Measurements from ENCODE around the gene HMX2.

- TF ChIP-seq POLR2AphosphoS5 (IDR thresholded peaks at IDR 0.05) (no peak), POLR2A (IDR thresholded peaks at IDR 0.05) (no peak)
- TF ChIP-seq, protein P1, sequence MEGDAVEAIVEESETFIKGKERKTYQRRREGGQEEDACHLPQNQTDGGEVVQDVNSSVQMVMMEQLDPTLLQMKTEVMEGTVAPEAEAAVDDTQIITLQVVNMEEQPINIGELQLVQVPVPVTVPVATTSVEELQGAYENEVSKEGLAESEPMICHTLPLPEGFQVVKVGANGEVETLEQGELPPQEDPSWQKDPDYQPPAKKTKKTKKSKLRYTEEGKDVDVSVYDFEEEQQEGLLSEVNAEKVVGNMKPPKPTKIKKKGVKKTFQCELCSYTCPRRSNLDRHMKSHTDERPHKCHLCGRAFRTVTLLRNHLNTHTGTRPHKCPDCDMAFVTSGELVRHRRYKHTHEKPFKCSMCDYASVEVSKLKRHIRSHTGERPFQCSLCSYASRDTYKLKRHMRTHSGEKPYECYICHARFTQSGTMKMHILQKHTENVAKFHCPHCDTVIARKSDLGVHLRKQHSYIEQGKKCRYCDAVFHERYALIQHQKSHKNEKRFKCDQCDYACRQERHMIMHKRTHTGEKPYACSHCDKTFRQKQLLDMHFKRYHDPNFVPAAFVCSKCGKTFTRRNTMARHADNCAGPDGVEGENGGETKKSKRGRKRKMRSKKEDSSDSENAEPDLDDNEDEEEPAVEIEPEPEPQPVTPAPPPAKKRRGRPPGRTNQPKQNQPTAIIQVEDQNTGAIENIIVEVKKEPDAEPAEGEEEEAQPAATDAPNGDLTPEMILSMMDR (IDR thresholded peaks at IDR 0.05), result no peak
Measured at GRCh38 chr10:123156078-123156477, 8.1 kb downstream of the HMX2 start.

All from breast epithelium (tissue), 3 donors.